G401 (cell line): ENCODE data around the gene OR52E4. TPM values are rescaled to one million over a fixed set of nuclear protein-coding genes. Genes with fewer than 3 reads are reported as not detected.

Experiments used
- DNase-seq: peaks from one replicate; pipeline ENCODE4 v3.0.0-alpha.2; 2015; ENCODE audit warnings: low spot score
- in situ Hi-C: cut with HindIII; loops from 2 replicates; pipeline ENCODE4 v1.10.0; 2016; ENCODE audit warnings: low sequenced_read_pairs, mixed read lengths
- total RNA-seq: library from RNA; depleted of rRNA; stranded (reverse); fragments of >200 nt; shearing (Covaris generic); gene quantifications from 2 replicates; pipeline ENCODE4 v1.2.3, GENCODE V29; 2014; rRNA removed

The OR52E4 gene
- total RNA-seq = not detected in 2 replicates

- in situ Hi-C loops = no loop called here
Observed at GRCh38 chr11:5880329-5880728, at the start of gene OR52E4. TSS of gene OR52E4 (plus strand) at chr11:5880629. CDS start at chr11:5884293, 3,664 bp downstream.

GRCh38 chr11:5831196-5831829 lies 49.1 kb upstream of the OR52E4 start:
- in situ Hi-C loops = no loop called here
- no peak for DNase-seq

More at GRCh38 chr11:5880329-5880728, at the start of gene OR52E4:
- no peak for DNase-seq

GRCh38 chr11:5833446-5833845 lies 47.0 kb upstream of the OR52E4 start:
- in situ Hi-C loops = no loop called here

GRCh38 chr11:5837695-5838094 lies 42.7 kb upstream of the OR52E4 start:
- DNase-seq = no peak
- in situ Hi-C loops = no loop called here

More at GRCh38 chr11:5833446-5833845, 47.0 kb upstream of the OR52E4 start:
- no peak for DNase-seq

- in situ Hi-C loops = no loop called here
Observed at GRCh38 chr11:5841797-5842196, 38.6 kb upstream of the OR52E4 start, which contains the start of gene OR52E6. TSS of gene OR52E6 (minus strand) at chr11:5841897. CDS start at chr11:5841897, 0 bp downstream.

GRCh38 chr11:5846701-5847100 lies 33.7 kb upstream of the OR52E4 start:
- no peak for DNase-seq
- in situ Hi-C loops = no loop called here

More at GRCh38 chr11:5841797-5842196, 38.6 kb upstream of the OR52E4 start, which contains the start of gene OR52E6:
- DNase-seq = no peak

- DNase-seq = no peak
- in situ Hi-C loops = no loop called here
Observed at GRCh38 chr11:5847711-5848110, 32.7 kb upstream of the OR52E4 start.

- DNase-seq = no peak
- in situ Hi-C loops = no loop called here
Observed at GRCh38 chr11:5851002-5851401, 29.4 kb upstream of the OR52E4 start.

- no peak for DNase-seq
- in situ Hi-C loops = no loop called here
Observed at GRCh38 chr11:5857590-5857989, 22.8 kb upstream of the OR52E4 start, which contains the start of gene OR52E8. TSS of gene OR52E8 (minus strand) at chr11:5857690. CDS start at chr11:5857690, 0 bp downstream.

- no peak for DNase-seq
- in situ Hi-C loops = no loop called here
Observed at GRCh38 chr11:5865826-5866225, 14.6 kb upstream of the OR52E4 start.

- in situ Hi-C loops = no loop called here
- DNase-seq = no peak
Observed at GRCh38 chr11:5878564-5878963, 1.9 kb upstream of the OR52E4 start.

GRCh38 chr11:5881756-5882155 lies 1.3 kb downstream of the OR52E4 start:
- no peak for DNase-seq
- in situ Hi-C loops = no loop called here

- in situ Hi-C loops = no loop called here
- no peak for DNase-seq
Observed at GRCh38 chr11:5887172-5887571, 6.7 kb downstream of the OR52E4 start.

- in situ Hi-C loops = no loop called here
- no peak for DNase-seq
Observed at GRCh38 chr11:5887661-5888060, 7.2 kb downstream of the OR52E4 start.

GRCh38 chr11:5891216-5891800 lies 10.9 kb downstream of the OR52E4 start:
- peak; percentile 13 for DNase-seq

GRCh38 chr11:5892908-5893307 lies 12.5 kb downstream of the OR52E4 start, which contains the start of gene OR52E5:
TSS of gene OR52E5 (plus strand) at chr11:5893208. CDS start at chr11:5900777, 7,569 bp downstream.
- in situ Hi-C loops = no loop called here
- no peak for DNase-seq

More at GRCh38 chr11:5891216-5891800, 10.9 kb downstream of the OR52E4 start:
- in situ Hi-C loops = no loop called here

- in situ Hi-C loops = no loop called here
- DNase-seq = no peak
Observed at GRCh38 chr11:5899534-5899933, 19.1 kb downstream of the OR52E4 start.

- in situ Hi-C loops = no loop called here
- no peak for DNase-seq
Observed at GRCh38 chr11:5910540-5910939, 30.1 kb downstream of the OR52E4 start.

GRCh38 chr11:5922749-5923426 lies 42.5 kb downstream of the OR52E4 start:
- in situ Hi-C loops = no loop called here
- DNase-seq = no peak

GRCh38 chr11:5923427-5923776 lies 43.0 kb downstream of the OR52E4 start:
- in situ Hi-C loops = no loop called here
- DNase-seq = no peak
